ENCODE results near the gene SECTM1.
A peak's percentile ranks its signal among the peaks of the same experiment; 100 is the strongest.

SECTM1 gene

DNA sequence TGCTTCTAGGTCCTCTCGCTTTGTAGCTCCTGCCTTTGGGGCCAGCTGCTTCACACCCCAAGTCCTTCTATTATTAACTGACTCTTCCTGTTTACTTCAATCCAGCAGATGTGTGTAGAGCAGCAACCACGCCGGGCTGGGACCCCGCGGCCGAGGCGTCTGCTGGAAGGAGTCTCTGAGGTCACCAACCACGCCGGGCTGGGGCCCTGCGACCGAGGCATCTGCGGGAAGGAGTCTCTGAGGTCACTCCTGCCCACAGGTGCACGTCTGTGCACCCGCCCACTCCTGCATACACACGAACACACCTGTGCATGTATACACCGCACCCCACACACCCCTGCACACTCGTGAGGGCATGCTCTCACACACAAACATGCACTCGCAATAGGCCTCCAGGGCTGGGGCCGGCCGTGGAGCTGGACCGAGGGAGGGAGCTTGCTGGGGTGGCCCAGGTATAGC lies 17.7 kb upstream of the SECTM1 start:
- TF ChIP-seq FOXP2 (optimal IDR thresholded peaks at IDR 0.05; ENCODE audit: borderline replicate concordance, extremely low read depth, extremely low read length, insufficient read depth) (peak; percentile 22), SIN3A (IDR thresholded peaks at IDR 0.05; ENCODE audit: borderline replicate concordance, insufficient read depth, low read length) (no peak)

DNA sequence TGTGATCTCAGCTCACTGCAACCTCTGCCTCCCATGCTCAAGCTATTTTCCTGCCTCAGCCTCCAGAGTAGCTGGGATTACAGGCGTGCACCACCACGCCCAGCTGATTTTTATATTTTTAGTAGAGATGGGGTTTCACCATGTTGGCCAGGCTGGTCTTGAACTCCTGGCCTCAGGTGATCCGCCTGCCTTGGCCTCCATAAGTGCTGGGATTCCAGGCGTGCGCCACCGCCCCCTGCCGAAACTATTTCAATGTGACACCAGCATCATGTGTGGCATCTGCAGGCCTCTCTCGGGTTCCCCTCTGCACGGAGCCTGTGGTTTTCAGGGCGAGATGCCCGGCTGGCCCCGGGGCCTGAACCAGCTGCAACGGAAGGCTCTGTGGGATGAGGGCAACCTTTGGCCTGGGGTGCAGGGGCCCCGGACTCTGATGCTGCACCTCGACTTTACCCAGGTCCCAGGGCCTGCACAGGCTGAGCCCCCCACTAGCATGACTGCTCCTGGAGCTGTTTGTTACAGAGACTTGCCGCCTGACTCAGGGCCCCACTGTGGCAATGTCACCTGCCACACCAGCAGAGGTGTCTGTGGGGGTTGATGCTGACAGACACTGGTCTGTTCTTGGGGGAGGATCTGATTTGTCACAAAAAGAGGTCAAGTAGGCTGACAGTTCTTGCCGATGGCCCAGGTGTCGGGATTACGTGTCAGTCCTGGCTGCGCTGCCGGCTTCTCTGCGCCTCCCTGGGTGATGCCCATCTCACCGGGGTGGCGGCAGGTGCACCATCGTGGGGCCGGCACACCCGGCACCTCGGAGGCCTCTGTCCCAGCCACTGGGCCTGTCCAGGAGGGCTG lies 16.8 kb upstream of the SECTM1 start:
- TF ChIP-seq, protein P1, sequence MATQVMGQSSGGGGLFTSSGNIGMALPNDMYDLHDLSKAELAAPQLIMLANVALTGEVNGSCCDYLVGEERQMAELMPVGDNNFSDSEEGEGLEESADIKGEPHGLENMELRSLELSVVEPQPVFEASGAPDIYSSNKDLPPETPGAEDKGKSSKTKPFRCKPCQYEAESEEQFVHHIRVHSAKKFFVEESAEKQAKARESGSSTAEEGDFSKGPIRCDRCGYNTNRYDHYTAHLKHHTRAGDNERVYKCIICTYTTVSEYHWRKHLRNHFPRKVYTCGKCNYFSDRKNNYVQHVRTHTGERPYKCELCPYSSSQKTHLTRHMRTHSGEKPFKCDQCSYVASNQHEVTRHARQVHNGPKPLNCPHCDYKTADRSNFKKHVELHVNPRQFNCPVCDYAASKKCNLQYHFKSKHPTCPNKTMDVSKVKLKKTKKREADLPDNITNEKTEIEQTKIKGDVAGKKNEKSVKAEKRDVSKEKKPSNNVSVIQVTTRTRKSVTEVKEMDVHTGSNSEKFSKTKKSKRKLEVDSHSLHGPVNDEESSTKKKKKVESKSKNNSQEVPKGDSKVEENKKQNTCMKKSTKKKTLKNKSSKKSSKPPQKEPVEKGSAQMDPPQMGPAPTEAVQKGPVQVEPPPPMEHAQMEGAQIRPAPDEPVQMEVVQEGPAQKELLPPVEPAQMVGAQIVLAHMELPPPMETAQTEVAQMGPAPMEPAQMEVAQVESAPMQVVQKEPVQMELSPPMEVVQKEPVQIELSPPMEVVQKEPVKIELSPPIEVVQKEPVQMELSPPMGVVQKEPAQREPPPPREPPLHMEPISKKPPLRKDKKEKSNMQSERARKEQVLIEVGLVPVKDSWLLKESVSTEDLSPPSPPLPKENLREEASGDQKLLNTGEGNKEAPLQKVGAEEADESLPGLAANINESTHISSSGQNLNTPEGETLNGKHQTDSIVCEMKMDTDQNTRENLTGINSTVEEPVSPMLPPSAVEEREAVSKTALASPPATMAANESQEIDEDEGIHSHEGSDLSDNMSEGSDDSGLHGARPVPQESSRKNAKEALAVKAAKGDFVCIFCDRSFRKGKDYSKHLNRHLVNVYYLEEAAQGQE (IDR thresholded peaks at IDR 0.05; ENCODE audit: insufficient read depth in 1 of 2, low read depth in 2 of 2, low read length in 2 of 2) = no peak
- TF ChIP-seq TAF1 (IDR thresholded peaks at IDR 0.05; ENCODE audit: borderline replicate concordance, insufficient read depth, low read length) (no peak), SIN3A (IDR thresholded peaks at IDR 0.05; ENCODE audit: borderline replicate concordance, insufficient read depth, low read length) (no peak), POLR2AphosphoS5 (IDR thresholded peaks at IDR 0.05; ENCODE audit: low read depth, low read length) (no peak), FOXP2 (optimal IDR thresholded peaks at IDR 0.05; ENCODE audit: borderline replicate concordance, extremely low read depth, extremely low read length, insufficient read depth) (no peak)

DNA sequence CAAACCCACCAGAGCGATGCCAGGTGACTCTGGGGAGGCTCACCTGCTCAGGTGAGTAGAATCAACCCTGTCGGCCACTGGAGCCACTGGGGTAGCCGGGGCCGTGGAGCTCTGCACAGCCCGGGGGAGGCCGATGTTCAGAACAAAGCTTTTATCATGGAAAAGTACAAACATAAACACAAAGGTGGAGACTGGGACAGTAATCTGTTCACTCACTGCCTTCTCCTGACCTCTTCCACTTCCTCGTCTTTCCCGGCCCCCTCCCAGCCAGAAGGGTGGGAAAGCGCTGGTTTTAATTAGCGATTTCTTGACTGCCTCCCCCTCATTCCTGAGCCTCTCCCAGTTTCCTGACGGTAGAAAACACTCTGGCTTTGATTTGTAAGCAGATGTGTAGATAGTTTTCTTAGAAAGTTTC lies 15.7 kb upstream of the SECTM1 start:
- TF ChIP-seq, protein P1 (IDR thresholded peaks at IDR 0.05; ENCODE audit: insufficient read depth in 1 of 2, low read depth in 2 of 2, low read length in 2 of 2) = peak in 1 of 2 experiments; percentile 31; a peak in 1 of 4 replicates
- TF ChIP-seq FOXP2 (optimal IDR thresholded peaks at IDR 0.05; ENCODE audit: borderline replicate concordance, extremely low read depth, extremely low read length, insufficient read depth) = no peak

GRCh38 chr17:82348866-82349265 lies 15.3 kb upstream of the SECTM1 start:
- TF ChIP-seq FOXP2 (optimal IDR thresholded peaks at IDR 0.05; ENCODE audit: borderline replicate concordance, extremely low read depth, extremely low read length, insufficient read depth) (no peak), POLR2AphosphoS5 (IDR thresholded peaks at IDR 0.05; ENCODE audit: low read depth, low read length) (no peak), SIN3A (IDR thresholded peaks at IDR 0.05; ENCODE audit: borderline replicate concordance, insufficient read depth, low read length) (no peak), TAF1 (IDR thresholded peaks at IDR 0.05; ENCODE audit: borderline replicate concordance, insufficient read depth, low read length) (no peak)
- TF ChIP-seq, protein P1 (IDR thresholded peaks at IDR 0.05; ENCODE audit: insufficient read depth in 1 of 2, low read depth in 2 of 2, low read length in 2 of 2) = no peak

DNA sequence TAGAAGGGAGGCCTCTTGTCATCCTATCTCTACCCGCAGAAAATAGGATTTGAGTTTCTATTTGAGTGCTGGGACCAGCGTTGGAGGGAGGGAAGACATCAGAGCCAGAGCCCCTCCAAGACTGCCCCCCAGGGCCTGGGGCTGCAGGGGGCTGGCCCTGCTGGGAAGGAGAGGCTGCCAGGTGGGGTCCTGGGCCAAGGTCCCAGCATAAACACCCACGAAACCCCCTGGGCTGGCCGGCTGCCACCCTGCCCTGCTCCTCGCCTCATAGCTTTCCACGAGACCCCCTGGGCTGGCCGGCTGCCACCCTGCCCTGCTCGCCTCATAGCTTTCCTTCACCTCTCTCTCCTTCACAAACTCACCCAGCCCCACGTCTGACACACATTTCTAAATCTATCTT lies 14.9 kb upstream of the SECTM1 start:
- no peak for TF ChIP-seq TAF1 (IDR thresholded peaks at IDR 0.05; ENCODE audit: borderline replicate concordance, insufficient read depth, low read length)

DNA sequence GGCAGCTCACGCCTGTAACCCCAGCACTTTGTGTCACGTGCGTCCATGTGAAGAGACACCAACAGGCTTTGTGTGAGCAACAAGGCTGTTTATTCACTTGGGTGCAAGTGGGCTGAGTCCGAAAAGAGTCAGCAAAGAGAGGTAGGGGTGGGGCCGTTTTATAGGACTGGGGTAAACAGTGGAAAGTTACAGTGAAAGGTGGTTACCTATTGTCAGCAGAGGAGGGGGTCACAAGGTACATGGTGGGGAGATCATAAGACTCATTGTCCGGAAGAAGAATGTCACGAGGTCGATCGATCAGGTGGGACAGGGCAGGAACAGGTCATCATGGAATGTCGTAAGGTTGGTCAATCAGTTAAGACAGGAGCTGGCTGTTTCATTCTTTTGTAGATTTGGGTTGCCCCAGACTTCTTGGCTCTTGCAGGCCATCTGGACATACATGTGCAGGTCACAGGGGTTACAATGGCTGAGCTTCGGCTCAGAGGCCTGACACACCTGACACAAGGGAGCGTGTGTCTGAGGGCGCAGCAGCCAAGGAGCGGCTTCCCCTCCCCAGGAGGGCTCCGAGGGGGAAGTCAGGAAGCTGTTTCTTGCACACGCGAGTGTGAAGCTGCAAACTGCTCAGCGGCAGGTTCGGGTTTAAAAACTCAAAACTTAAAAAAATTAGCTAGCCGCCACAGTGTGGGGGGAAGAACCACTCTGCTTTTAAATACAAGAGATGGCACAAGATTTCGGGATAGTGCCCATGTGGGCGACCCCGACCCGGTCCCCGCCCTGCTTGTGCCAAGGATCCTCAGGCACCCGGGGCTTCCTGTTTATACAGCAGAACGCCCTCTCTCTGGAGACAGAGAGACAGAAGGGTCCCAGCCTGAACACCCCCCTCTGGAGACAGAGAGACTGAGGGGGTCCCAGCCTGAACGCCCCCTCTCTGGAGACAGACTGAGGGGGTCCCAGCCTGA lies 13.1 kb upstream of the SECTM1 start:
- TF ChIP-seq FOXP2 (optimal IDR thresholded peaks at IDR 0.05; ENCODE audit: borderline replicate concordance, extremely low read depth, extremely low read length, insufficient read depth) (no peak), POLR2AphosphoS5 (IDR thresholded peaks at IDR 0.05; ENCODE audit: low read depth, low read length) (no peak), TAF1 (IDR thresholded peaks at IDR 0.05; ENCODE audit: borderline replicate concordance, insufficient read depth, low read length) (no peak), SIN3A (IDR thresholded peaks at IDR 0.05; ENCODE audit: borderline replicate concordance, insufficient read depth, low read length) (no peak)
- TF ChIP-seq, protein P1 (IDR thresholded peaks at IDR 0.05; ENCODE audit: insufficient read depth in 1 of 2, low read depth in 2 of 2, low read length in 2 of 2) = no peak

All from PFSK-1 (cell line).